ENCODE measurements around the gene LINGO3.

DNA sequence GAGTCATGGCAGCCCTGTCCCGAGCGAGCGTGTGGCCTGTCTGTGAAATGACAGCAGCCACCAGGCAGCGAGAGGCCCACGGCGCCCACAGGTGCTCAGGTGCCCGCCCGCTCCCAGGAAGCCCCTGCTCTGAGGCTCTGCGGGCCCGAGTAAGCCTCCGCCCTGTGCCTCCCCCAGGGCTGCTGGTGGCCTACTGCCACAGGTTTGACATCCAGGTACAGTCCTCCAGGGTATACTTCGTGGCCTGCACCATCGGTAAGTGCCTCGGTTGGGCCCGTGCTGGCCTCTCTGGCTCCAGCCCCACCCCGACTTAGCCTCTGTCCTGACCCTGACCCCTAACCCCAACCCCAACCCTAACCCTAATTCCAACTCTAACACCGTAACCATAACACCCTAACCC lies 37.1 kb upstream of the LINGO3 start:
- TF ChIP-seq, protein P1, sequence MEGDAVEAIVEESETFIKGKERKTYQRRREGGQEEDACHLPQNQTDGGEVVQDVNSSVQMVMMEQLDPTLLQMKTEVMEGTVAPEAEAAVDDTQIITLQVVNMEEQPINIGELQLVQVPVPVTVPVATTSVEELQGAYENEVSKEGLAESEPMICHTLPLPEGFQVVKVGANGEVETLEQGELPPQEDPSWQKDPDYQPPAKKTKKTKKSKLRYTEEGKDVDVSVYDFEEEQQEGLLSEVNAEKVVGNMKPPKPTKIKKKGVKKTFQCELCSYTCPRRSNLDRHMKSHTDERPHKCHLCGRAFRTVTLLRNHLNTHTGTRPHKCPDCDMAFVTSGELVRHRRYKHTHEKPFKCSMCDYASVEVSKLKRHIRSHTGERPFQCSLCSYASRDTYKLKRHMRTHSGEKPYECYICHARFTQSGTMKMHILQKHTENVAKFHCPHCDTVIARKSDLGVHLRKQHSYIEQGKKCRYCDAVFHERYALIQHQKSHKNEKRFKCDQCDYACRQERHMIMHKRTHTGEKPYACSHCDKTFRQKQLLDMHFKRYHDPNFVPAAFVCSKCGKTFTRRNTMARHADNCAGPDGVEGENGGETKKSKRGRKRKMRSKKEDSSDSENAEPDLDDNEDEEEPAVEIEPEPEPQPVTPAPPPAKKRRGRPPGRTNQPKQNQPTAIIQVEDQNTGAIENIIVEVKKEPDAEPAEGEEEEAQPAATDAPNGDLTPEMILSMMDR (IDR thresholded peaks at IDR 0.05) = no peak
- TF ChIP-seq POLR2A (IDR thresholded peaks at IDR 0.05) = no peak

All from testis (tissue), 2 donors.